SJSA1 (cell line): Measurements from ENCODE around the gene TRIM44. TPM values are rescaled to one million over a fixed set of nuclear protein-coding genes. Genes with fewer than 3 reads are reported as not detected.
"Not testable (repeated sequence)": the region's sequence is repeated elsewhere in the genome, so short reads cannot be mapped to it uniquely, and the experiment has no call there.

Experiments used
- DNase-seq, 2 experiments: peaks; one replicate each; pipeline ENCODE4 v3.0.0-alpha.2; 2015 to 2020; ENCODE audit warnings: low spot score in 2 of 2, low read depth in 1 of 2
- H3K27ac ChIP-seq: fragments of 250-450 bp; sonication (Bioruptor Pico); 2 replicates; pipeline ENCODE4 v1.5.1; 2020; ENCODE audit warnings: mild to moderate bottlenecking, moderate library complexity
- H3K27me3 ChIP-seq: fragments of 250-450 bp; sonication (Bioruptor Pico); replicated peaks from 2 replicates; pipeline ENCODE4 v1.5.1; 2020; ENCODE audit warnings: mild to moderate bottlenecking, moderate library complexity
- H3K36me3 ChIP-seq: fragments of 250-450 bp; sonication (Bioruptor Pico); 2 replicates; pipeline ENCODE4 v1.5.1; 2020; ENCODE audit warnings: mild to moderate bottlenecking
- H3K4me1 ChIP-seq: fragments of 250-450 bp; sonication (Bioruptor Pico); replicated peaks from 2 replicates; pipeline ENCODE4 v1.6.1; 2021; ENCODE audit warnings: mild to moderate bottlenecking
- H3K4me3 ChIP-seq: fragments of 250-450 bp; sonication (Bioruptor Pico); 2 replicates; pipeline ENCODE4 v1.5.1; 2020; ENCODE audit warnings: mild to moderate bottlenecking
- H3K9me3 ChIP-seq: fragments of 250-450 bp; sonication (Bioruptor Pico); replicated peaks from 2 replicates; pipeline ENCODE4 v1.5.1; 2020; ENCODE audit warnings: mild to moderate bottlenecking
- total RNA-seq: library from RNA; depleted of rRNA; stranded (reverse); fragments of >200 nt; shearing (Covaris generic); gene quantifications from 2 replicates; pipeline ENCODE4 v1.2.3, GENCODE V29; 2014

Gene TRIM44
- total RNA-seq, 1 experiment from 2014 or later = 64.5 TPM

DNA sequence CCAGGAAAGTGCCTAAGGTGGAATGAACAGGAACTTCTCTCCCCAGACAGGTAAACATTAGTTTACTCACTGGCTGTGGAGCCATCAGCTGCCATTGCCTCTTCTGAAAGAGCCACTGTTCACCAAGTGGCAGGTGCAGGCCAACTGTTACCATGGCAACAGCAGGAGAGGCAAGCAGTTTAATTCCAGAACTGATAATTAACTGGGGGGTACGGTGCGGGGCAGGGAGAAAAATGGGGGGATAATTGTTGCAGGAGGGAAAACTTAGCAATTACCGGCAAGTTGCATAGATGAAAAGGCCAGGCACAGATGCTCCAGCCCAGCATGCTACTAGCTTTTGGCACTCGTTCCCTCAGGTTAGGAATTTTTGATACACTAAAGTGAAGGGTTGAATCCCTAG lies 85.1 kb downstream of the TRIM44 start:
- DNase-seq = no peak
- Histone ChIP-seq H3K27me3 (no peaks in the 10 kb centered on the region), H3K9me3 (no peaks in the 10 kb centered on the region), H3K4me1 (no peaks in the 10 kb centered on the region), H3K36me3 (peaks cover 20% of the 10 kb centered on the region), H3K4me3 (no peak overlapping the region), H3K27ac (no peak overlapping the region)

DNA sequence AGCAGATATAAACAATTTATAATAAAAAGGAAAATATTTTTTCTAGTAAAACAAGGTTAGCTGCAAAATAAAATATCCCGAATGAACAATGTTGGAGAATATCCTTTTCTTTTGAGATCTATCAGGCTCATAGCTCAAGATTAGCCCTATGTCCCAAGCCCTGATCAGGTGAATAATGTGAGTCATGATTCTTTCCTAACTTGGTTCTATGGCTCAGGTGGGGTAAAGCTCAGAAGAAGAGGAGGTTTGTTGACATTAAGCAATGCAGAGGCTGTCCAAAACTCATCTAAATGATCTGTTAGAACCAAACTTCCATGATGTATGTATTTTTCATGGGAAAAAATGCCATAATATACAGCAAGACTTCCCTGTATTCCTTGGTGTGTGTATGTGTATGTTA lies 86.1 kb downstream of the TRIM44 start:
- Histone ChIP-seq H3K27me3 (no peaks in the 10 kb centered on the region), H3K36me3 (peaks cover 11% of the 10 kb centered on the region), H3K4me3 (no peak overlapping the region), H3K27ac (no peak overlapping the region), H3K4me1 (no peaks in the 10 kb centered on the region), H3K9me3 (no peaks in the 10 kb centered on the region)
- no peak for DNase-seq

DNA sequence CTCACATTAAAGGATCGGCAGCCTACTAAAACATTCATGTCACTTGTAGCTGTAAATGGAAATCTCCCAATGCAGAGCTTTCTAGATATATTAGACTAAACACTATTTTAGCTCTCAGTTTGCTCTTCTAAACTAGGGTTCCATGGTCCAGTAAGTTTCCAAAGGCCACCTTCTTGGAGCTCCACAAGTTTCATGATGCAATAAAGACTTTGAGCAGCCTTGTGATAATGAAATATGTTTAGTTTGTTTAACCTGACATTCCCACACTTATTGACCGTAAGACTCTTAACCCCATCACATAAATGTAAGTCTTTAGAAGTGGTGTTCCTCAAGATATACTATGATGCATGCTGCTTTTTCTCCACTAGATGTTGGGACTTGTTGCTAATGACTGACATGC lies 87.7 kb downstream of the TRIM44 start:
- H3K4me3 ChIP-seq = no peak overlapping the region
- DNase-seq = no peak
- H3K27ac ChIP-seq = no peak overlapping the region
- no peaks in the 10 kb centered on the region for H3K9me3 ChIP-seq
- no peaks in the 10 kb centered on the region for H3K4me1 ChIP-seq
- H3K36me3 ChIP-seq = peaks cover 7% of the 10 kb centered on the region
- H3K27me3 ChIP-seq = no peaks in the 10 kb centered on the region

DNA sequence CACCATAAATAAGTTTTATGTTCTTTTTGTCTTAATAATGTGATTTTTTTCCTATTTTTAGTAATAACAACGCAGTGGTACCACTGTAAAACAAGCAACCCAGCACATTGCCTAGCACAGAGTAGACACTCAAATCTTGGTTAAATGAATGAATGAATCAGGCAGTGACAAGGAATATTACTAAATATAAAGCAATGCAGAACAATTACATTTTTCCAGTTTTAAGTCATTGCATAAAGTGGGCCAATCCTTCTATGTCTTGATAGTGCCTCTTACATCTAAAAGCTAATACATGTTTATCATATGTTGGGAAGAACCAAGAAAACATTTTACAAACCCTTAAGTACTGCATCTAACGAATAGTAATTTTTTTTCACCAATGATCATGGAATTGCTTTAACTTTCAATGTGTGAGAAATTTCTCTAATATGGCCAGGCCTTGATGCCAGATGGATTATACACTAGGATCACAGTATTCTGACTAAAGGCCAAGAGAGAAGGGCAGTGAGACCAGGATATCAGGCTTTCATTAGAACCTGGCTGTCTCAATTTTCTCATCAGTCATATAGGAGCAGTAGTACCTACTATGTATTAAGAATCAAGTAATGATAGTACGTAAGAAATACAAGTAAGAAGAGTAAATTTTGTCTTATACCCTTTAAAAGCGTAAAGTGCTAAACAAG lies 88.5 kb downstream of the TRIM44 start:
- H3K9me3 ChIP-seq = no peaks in the 10 kb centered on the region
- DNase-seq = no peak
- no peak overlapping the region for H3K27ac ChIP-seq
- H3K4me3 ChIP-seq = no peak overlapping the region
- no peaks in the 10 kb centered on the region for H3K27me3 ChIP-seq
- peaks cover 7% of the 10 kb centered on the region for H3K36me3 ChIP-seq
- H3K4me1 ChIP-seq = no peaks in the 10 kb centered on the region

DNA sequence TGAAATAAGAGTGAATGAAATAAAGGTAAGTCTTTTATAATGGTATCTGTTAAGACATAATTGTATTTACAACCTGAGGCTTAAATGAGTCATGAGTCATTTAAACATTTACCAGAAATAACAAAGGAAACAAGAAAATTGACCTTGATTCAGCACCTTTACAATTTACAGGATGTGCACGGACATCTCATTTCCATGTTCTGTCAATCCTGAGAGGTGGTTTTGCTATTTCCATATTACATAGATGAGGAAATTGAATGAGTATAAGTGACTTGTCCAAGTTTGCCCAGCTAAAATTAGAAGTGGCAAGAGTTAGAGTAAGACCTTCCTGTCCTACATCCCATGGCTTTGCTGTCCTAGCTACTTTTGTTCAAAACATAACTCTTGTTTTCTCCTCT lies 89.1 kb downstream of the TRIM44 start:
- Histone ChIP-seq H3K27me3 (no peaks in the 10 kb centered on the region), H3K27ac (no peak overlapping the region), H3K4me3 (no peak overlapping the region), H3K36me3 (peaks cover 4% of the 10 kb centered on the region), H3K4me1 (no peaks in the 10 kb centered on the region), H3K9me3 (no peaks in the 10 kb centered on the region)
- no peak for DNase-seq

DNA sequence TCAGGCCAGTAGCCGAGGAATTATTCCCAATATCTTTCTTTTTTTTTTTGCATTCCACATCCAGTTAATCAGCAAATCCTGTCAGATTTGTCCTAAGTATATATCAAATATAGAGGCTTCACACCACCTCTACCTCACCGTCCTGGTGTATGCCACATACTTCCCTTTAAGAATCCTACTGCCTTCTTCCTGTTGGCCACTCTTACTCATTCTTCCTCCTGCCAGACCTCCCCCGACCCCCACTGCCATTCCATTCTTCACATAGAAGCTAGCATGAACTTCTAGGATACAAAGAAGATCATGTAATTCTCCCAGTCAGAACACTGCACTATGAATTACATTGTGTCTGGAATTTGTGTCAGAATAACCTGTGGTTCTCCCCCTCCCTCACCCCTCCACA lies 89.5 kb downstream of the TRIM44 start:
- H3K27me3 ChIP-seq = no peaks in the 10 kb centered on the region
- H3K4me1 ChIP-seq = no peaks in the 10 kb centered on the region
- no peak overlapping the region for H3K4me3 ChIP-seq
- no peaks in the 10 kb centered on the region for H3K9me3 ChIP-seq
- no peak overlapping the region for H3K27ac ChIP-seq
- no peak for DNase-seq
- H3K36me3 ChIP-seq = no peaks in the 10 kb centered on the region; the same call in 1 of the 2 replicates

DNA sequence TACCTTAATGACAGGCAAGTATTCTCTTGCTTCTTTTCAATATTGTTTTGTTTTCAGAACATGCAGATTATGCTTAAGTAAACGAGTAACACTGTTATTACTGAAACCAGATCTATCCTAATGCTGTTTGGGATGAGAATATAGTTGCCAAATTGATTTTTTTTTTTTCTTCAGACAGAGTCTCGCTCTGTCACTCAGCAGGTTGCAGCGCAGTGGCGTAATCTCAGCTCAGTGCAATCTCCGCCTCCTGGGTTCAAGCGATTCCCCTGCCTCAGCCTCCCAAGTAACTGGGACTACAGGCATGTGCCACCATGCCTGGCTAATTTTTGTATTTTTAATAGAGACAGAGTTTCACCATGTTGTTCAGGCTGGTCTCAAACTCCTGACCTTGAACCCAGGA lies 91.0 kb downstream of the TRIM44 start:
- not testable (repeated sequence) for H3K27me3 ChIP-seq, H3K36me3 ChIP-seq, H3K4me1 ChIP-seq, H3K27ac ChIP-seq, DNase-seq, H3K4me3 ChIP-seq, H3K9me3 ChIP-seq

DNA sequence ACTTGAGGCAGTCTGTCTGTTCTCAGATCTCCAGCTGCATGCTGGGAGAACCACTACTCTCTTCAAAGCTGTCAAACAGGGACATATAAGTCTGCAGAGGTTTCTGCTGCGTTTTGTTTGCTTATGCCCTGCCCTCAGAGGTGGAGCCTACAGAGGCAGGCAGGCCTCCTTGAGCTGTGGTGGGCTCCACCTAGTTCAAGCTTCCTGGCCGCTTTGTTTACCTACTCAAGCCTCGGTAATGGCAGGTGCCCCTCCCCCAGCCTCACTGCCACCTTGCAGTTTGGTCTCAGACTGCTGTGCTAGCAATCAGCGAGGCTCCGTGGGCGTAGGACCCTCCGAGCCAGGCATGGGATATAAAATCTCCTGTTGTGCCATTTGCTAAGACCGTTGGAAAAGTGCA lies 97.4 kb downstream of the TRIM44 start:
- not testable (repeated sequence) for H3K27ac ChIP-seq, DNase-seq, H3K27me3 ChIP-seq, H3K36me3 ChIP-seq, H3K9me3 ChIP-seq, H3K4me1 ChIP-seq, H3K4me3 ChIP-seq

DNA sequence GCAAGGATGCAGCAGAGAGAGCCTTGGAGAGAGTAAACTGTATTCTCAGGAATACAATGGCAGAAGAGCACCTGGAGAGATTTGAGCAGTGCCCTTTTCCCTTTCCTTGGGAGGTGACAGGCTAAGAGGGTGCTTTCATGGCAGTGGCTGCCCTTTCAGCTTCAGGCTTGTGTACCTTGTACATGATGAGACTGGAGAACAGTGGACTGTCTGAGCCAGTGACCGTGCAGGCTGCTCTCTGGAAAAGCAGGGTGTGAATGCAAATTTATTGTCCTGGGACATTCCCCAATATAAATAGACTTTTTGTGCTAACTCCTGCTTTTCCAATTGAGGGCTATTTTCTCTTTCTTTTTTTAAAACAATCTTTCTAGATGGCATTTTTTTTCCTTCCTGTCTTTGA lies 99.3 kb downstream of the TRIM44 start:
- H3K27ac ChIP-seq = no peak overlapping the region
- DNase-seq = no peak
- no peaks in the 10 kb centered on the region for H3K9me3 ChIP-seq
- no peak overlapping the region for H3K4me3 ChIP-seq
- peaks cover 8% of the 10 kb centered on the region; the same call in 1 of the 2 replicates for H3K36me3 ChIP-seq
- H3K27me3 ChIP-seq = no peaks in the 10 kb centered on the region
- no peaks in the 10 kb centered on the region for H3K4me1 ChIP-seq

DNA sequence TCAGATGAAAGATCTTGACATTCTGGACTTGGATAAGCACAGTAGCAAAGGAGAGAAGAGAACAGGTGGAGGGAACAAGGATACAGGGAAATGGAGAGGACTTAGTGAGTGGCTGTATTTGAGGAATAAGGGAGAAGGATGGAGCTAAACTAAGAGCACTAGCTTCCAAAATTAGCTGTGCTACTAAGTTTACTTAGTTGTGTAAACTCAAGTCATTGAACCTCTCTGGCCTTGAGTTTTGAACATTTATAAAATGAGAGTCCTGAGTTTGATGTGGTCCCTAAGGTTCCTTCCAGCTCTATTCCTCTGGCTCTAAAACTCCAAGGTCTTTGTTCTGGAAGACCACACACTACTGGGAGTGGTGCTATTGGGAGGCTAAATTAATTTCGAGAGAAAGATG lies 100.7 kb downstream of the TRIM44 start:
- peaks cover 11% of the 10 kb centered on the region; the same call in 1 of the 2 replicates for H3K36me3 ChIP-seq
- H3K27me3 ChIP-seq = no peaks in the 10 kb centered on the region
- no peaks in the 10 kb centered on the region for H3K4me1 ChIP-seq
- DNase-seq = no peak
- H3K9me3 ChIP-seq = no peaks in the 10 kb centered on the region
- no peak overlapping the region for H3K27ac ChIP-seq
- H3K4me3 ChIP-seq = no peak overlapping the region

DNA sequence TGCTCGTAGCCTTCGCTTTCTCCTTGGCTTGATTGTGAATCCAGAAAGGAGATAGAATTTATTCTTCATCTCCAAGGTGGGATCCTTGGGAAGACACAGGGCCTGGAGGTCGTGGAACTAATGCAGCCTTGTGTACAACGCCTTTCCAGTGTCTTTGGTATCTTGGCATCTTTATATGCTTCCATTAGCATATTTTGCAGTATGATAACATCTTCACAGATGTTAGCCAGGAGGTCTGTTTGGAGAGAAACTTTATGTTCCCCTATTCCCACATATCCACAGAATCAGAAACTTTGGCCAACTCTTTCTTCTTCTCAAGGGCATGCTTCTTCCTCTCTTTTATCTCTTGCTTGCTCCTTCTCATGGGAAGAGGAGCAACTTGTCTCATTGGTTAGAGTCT lies 101.2 kb downstream of the TRIM44 start:
- no peak for DNase-seq
- Histone ChIP-seq H3K36me3 (peaks cover 11% of the 10 kb centered on the region; the same call in 1 of the 2 replicates), H3K27ac (no peak overlapping the region), H3K27me3 (no peaks in the 10 kb centered on the region), H3K4me1 (no peaks in the 10 kb centered on the region), H3K9me3 (no peaks in the 10 kb centered on the region), H3K4me3 (no peak overlapping the region)

DNA sequence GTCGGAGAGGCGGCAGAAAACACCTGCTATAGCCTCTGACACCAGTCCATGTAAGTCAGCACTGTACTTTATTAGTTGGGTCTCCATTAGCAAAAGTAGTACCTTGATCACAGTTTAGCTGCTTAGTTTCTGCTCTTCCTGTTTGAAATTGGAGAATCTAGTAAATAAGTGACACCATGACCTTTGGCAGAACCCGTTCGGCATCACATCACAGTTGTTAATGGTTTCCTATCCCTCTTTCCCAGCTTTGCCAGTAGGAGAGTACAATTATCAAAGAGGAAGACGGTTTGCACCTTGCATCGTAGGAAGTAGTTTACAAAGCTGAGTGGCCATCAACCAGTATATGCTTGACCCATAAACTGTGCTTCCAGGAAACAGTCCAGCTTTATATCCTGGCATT lies 101.8 kb downstream of the TRIM44 start:
- no peak overlapping the region for H3K27ac ChIP-seq
- no peak for DNase-seq
- H3K4me3 ChIP-seq = no peak overlapping the region
- H3K27me3 ChIP-seq = no peaks in the 10 kb centered on the region
- H3K36me3 ChIP-seq = peaks cover 15% of the 10 kb centered on the region
- H3K4me1 ChIP-seq = no peaks in the 10 kb centered on the region
- H3K9me3 ChIP-seq = no peaks in the 10 kb centered on the region; the same call in 1 of the 2 replicates

DNA sequence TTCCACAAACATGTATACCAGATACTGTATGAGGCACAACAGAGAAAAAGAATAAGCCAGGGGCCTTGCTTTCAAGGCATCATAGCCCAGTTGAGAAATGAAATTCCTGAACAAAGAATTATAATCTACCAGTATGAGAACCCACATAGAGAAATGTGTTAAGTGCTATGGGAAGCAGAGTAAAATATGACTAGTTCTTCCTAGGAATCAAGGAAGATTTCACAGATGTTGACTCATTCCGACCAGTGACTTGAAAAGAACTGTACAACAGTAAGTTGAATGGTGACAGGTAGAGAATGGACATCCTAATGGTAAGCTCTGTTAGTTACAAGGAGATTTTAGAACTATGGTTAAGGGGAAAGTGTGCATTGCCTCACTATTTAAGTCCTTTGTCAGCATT lies 102.6 kb downstream of the TRIM44 start:
- Histone ChIP-seq H3K4me3 (no peak overlapping the region), H3K27me3 (no peaks in the 10 kb centered on the region), H3K36me3 (peaks cover 15% of the 10 kb centered on the region), H3K4me1 (peaks cover 4% of the 10 kb centered on the region), H3K27ac (no peak overlapping the region), H3K9me3 (no peaks in the 10 kb centered on the region; the same call in 1 of the 2 replicates)
- DNase-seq = no peak

DNA sequence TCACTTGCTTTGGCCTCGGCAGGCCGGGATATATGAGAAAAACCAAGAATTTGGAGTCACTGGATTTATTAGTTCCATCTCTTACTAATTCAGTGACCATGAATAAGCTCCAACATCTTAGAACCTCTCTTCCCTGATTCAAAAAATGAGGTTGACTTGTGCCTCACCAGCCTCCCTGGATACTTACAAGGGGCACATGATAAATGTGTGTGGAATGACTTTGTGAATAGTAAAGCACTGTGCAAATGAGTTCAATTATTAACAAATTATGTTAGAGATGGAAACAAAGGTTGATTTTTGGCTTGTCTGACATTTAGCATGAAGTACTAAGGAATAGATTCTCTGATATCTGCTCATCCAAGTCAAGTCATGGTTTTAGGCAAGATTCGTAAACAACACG lies 104.1 kb downstream of the TRIM44 start:
- no peaks in the 10 kb centered on the region; the same call in 1 of the 2 replicates for H3K9me3 ChIP-seq
- DNase-seq = no peak
- no peaks in the 10 kb centered on the region for H3K27me3 ChIP-seq
- H3K4me3 ChIP-seq = no peak overlapping the region
- H3K36me3 ChIP-seq = peaks cover 15% of the 10 kb centered on the region
- peaks cover 10% of the 10 kb centered on the region for H3K4me1 ChIP-seq
- no peak overlapping the region for H3K27ac ChIP-seq

DNA sequence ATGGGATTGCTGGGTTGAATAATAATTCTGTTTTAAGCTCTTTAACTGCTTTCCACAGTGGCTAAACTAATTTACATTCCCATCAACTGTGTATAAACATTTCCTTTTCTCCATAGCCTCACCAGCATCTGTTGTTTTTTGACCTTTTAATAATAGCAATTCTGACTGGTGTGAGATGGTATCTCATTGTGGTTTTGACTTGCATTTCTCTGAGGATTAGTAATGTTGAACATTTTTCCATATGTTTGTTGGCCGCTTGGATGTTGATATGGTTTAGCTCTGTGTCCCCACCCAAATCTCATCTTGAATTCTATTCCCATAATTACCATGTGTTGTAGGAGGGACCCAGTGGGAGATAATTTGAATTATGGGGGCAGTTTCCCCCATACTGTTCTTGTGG lies 107.8 kb downstream of the TRIM44 start:
- H3K27ac ChIP-seq = 0 out of 2 replicates have a peak overlapping the region, but pooled peaks have one; percentile 5
- not testable (repeated sequence) for H3K4me3 ChIP-seq, H3K4me1 ChIP-seq, H3K9me3 ChIP-seq, H3K27me3 ChIP-seq
- peaks cover 12% of the 10 kb centered on the region; the same call in 1 of the 2 replicates for H3K36me3 ChIP-seq
- DNase-seq = peak in 1 of 2 experiments; percentile 57
